DOHH2 (cell line): ENCODE data around the gene METTL2B.
"Not testable (repeated sequence)": the region's sequence is repeated elsewhere in the genome, so short reads cannot be mapped to it uniquely, and the experiment has no call there.

Source experiments
- H3F3A ChIP-seq: fragments of 200-600 bp; sonication (generic), shearing (Covaris generic); 2 replicates; pipeline ENCODE4 v1.6.0; 2016; ENCODE audit warnings: antibody characterized with exemption, mild to moderate bottlenecking; ENCODE audit not compliant: control insufficient read depth, insufficient read depth
- H3K27ac ChIP-seq: fragments of 200-600 bp; sonication (generic); 2 replicates; pipeline ENCODE4 v1.5.1; 2014; ENCODE audit warnings: low read depth, mild to moderate bottlenecking, low read length, moderate library complexity
- H3K27me3 ChIP-seq: fragments of 200-600 bp; sonication (generic); 2 replicates; pipeline ENCODE4 v1.6.1; 2014; ENCODE audit warnings: mild to moderate bottlenecking, low read length, mixed read lengths; ENCODE audit not compliant: control insufficient read depth
- H3K36me3 ChIP-seq: fragments of 200-600 bp; sonication (generic); 2 replicates; pipeline ENCODE4 v1.6.1; 2014; ENCODE audit warnings: mild to moderate bottlenecking, low read length, moderate library complexity, mixed read lengths; ENCODE audit not compliant: control insufficient read depth
- H3K4me1 ChIP-seq: fragments of 200-600 bp; sonication (generic); 2 replicates; pipeline ENCODE4 v1.6.1; 2014; ENCODE audit warnings: mild to moderate bottlenecking, low read length, mixed read lengths; ENCODE audit not compliant: control insufficient read depth
- H3K4me2 ChIP-seq: fragments of 200-600 bp; sonication (generic); 2 replicates; pipeline ENCODE4 v1.6.0; 2014; ENCODE audit warnings: mild to moderate bottlenecking, low read length, moderate library complexity
- H3K4me3 ChIP-seq: fragments of 200-600 bp; sonication (generic); 2 replicates; pipeline ENCODE4 v1.5.1; 2014; ENCODE audit warnings: mild to moderate bottlenecking, low read length, mixed read lengths
- H3K79me2 ChIP-seq: fragments of 200-600 bp; sonication (generic); 2 replicates; pipeline ENCODE4 v1.6.1; 2014; ENCODE audit warnings: mild to moderate bottlenecking, low read length, mixed read lengths; ENCODE audit not compliant: control insufficient read depth
- H3K9me2 ChIP-seq: fragments of 200-600 bp; sonication (generic); replicated peaks from 2 replicates; pipeline ENCODE4 v1.6.1; 2014; ENCODE audit warnings: mild to moderate bottlenecking, low read length, mixed read lengths; ENCODE audit not compliant: control insufficient read depth
- H3K9me3 ChIP-seq: fragments of 200-600 bp; sonication (generic); 2 replicates; pipeline ENCODE4 v1.6.1; 2014; ENCODE audit warnings: antibody characterized with exemption, low read length, mixed read lengths; ENCODE audit not compliant: control insufficient read depth, insufficient read depth
- H4K20me1 ChIP-seq: fragments of 200-600 bp; sonication (generic); 2 replicates; pipeline ENCODE4 v1.6.0; 2014; ENCODE audit warnings: low read depth, mild to moderate bottlenecking, antibody characterized with exemption, low read length, moderate library complexity; ENCODE audit not compliant: control insufficient read depth, insufficient read depth
- EZH2phosphoT487 ChIP-seq: fragments of 200-600 bp; sonication (generic); IDR thresholded peaks from 2 replicates; pipeline ENCODE4 v1.6.1; 2017; ENCODE audit warnings: borderline replicate concordance, mild to moderate bottlenecking, antibody characterized with exemption, low read length, moderate library complexity, mixed read lengths
- TF ChIP-seq, protein P1 (sequence below): fragments of 200-600 bp; sonication (generic); IDR thresholded peaks from one replicate; pipeline ENCODE4 v1.5.1; 2014; ENCODE audit warnings: antibody characterized with exemption, mild to moderate bottlenecking, low read depth, low read length; ENCODE audit not compliant: poor library complexity, severe bottlenecking

The METTL2B gene

GRCh38 chr7:128497405-128497804 is 20.9 kb downstream of the METTL2B start:
- TF ChIP-seq, protein P1, sequence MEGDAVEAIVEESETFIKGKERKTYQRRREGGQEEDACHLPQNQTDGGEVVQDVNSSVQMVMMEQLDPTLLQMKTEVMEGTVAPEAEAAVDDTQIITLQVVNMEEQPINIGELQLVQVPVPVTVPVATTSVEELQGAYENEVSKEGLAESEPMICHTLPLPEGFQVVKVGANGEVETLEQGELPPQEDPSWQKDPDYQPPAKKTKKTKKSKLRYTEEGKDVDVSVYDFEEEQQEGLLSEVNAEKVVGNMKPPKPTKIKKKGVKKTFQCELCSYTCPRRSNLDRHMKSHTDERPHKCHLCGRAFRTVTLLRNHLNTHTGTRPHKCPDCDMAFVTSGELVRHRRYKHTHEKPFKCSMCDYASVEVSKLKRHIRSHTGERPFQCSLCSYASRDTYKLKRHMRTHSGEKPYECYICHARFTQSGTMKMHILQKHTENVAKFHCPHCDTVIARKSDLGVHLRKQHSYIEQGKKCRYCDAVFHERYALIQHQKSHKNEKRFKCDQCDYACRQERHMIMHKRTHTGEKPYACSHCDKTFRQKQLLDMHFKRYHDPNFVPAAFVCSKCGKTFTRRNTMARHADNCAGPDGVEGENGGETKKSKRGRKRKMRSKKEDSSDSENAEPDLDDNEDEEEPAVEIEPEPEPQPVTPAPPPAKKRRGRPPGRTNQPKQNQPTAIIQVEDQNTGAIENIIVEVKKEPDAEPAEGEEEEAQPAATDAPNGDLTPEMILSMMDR = no peak
- TF ChIP-seq EZH2phosphoT487 = no peak
- Histone ChIP-seq H3K9me3 (no peaks in the 10 kb centered on the region), H3K4me3 (no peak overlapping the region), H3K4me1 (peaks cover 15% of the 10 kb centered on the region), H4K20me1 (no peaks in the 10 kb centered on the region), H3K9me2 (no peaks in the 10 kb centered on the region), H3K36me3 (peaks cover 76% of the 10 kb centered on the region), H3K27ac (no peak overlapping the region), H3K4me2 (no peak overlapping the region), H3F3A (no peaks in the 10 kb centered on the region), H3K79me2 (no peaks in the 10 kb centered on the region), H3K27me3 (no peaks in the 10 kb centered on the region)

GRCh38 chr7:128505416-128505815 is 28.9 kb downstream of the METTL2B start:
- Histone ChIP-seq H3K4me1 (peaks cover 71% of the 10 kb centered on the region), H3K27ac (peak overlapping the region; percentile 99), H3K4me2 (peak overlapping the region; percentile 98), H3K36me3 (peaks cover 24% of the 10 kb centered on the region), H3F3A (peaks cover 32% of the 10 kb centered on the region), H3K4me3 (peak overlapping the region; percentile 72)
- not testable (repeated sequence) for H4K20me1 ChIP-seq, H3K9me2 ChIP-seq, H3K79me2 ChIP-seq, H3K27me3 ChIP-seq, H3K9me3 ChIP-seq

GRCh38 chr7:128506819-128507218 is 30.3 kb downstream of the METTL2B start:
- Histone ChIP-seq H3K4me2 (peak overlapping the region; percentile 98), H3K4me1 (peaks cover 71% of the 10 kb centered on the region), H3K27ac (peak overlapping the region; percentile 99), H3K4me3 (peak overlapping the region; percentile 72), H3F3A (peaks cover 32% of the 10 kb centered on the region)
- H4K20me1 ChIP-seq, H3K9me2 ChIP-seq, H3K36me3 ChIP-seq, H3K79me2 ChIP-seq, H3K27me3 ChIP-seq, H3K9me3 ChIP-seq: not testable (repeated sequence)

DNA sequence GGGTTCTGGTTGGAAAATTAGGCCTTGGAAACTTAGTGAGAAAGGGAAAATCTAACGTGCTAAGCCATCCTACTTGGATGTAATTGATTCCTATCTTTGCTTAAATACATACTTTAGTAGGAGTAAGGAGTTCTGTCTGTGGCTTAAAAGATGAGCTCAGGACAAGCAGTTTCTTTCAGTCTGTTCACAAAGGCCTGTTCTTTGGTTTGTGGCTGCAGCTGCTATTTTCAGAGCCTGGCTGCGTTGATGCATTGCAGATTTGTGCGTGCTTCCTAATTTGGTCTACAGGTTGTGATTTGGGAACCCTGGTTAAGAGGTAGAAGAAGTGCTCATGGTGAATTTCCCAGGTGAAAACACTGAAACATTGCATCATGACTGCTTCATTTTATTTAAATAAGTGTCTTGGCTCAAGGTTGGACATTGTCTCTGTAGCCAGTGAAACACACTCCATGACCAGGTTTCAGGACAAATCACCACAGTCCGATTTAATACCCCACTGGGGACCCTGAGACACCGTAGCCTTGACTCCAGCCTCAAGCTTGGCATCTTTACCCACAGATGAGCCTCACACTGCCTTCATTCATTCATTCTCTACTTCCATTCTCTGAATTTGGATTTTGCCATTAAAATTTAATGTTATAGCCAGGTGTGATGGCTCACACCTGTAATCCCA is 30.9 kb downstream of the METTL2B start:
- Histone ChIP-seq H3K4me2 (peak overlapping the region; percentile 98), H3F3A (peaks cover 32% of the 10 kb centered on the region), H3K4me3 (peak overlapping the region; percentile 72), H3K4me1 (peaks cover 76% of the 10 kb centered on the region), H3K27ac (peak overlapping the region; percentile 99)
- H3K79me2 ChIP-seq, H3K9me3 ChIP-seq, H3K36me3 ChIP-seq, H4K20me1 ChIP-seq, H3K9me2 ChIP-seq, H3K27me3 ChIP-seq: not testable (repeated sequence)

GRCh38 chr7:128511692-128512091 is 35.1 kb downstream of the METTL2B start:
- Histone ChIP-seq H3K4me1 (peaks cover 84% of the 10 kb centered on the region), H3K27ac (peak overlapping the region; percentile 82), H3K4me2 (peak overlapping the region; percentile 88), H3K4me3 (peak overlapping the region; percentile 68), H3F3A (peaks cover 26% of the 10 kb centered on the region)
- H3K27me3 ChIP-seq, H3K9me2 ChIP-seq, H3K9me3 ChIP-seq, H4K20me1 ChIP-seq, H3K79me2 ChIP-seq, H3K36me3 ChIP-seq: not testable (repeated sequence)

GRCh38 chr7:128515232-128515631 is 38.7 kb downstream of the METTL2B start:
- not testable (repeated sequence) for H3K4me3 ChIP-seq, H3K27me3 ChIP-seq, H3K79me2 ChIP-seq, H4K20me1 ChIP-seq, H3K9me2 ChIP-seq, H3K36me3 ChIP-seq, H3K4me2 ChIP-seq, H3K27ac ChIP-seq, H3K9me3 ChIP-seq, H3F3A ChIP-seq
- peaks cover 65% of the 10 kb centered on the region for H3K4me1 ChIP-seq

DNA sequence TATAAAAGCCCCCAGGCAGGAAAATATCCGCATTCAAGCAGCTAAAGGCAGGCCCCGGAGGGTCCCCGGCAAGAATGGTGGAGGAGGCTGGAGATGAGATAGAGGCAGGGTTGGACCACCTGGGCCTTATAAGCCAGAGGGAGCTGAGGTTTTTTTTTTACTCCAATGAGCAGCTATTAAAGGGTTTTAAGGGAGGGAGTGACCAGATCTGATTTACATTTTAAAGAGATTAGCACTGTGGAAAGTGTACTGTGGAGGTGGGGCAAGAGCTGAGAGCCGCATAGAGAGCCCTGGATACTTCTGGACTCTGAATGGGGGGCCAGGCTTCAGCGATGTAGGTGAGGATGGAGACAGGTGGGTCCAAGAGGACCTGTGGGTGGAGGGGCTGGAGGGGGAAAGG is 40.5 kb downstream of the METTL2B start:
- not testable (repeated sequence) for H3K9me2 ChIP-seq, H3K79me2 ChIP-seq, H4K20me1 ChIP-seq, H3K36me3 ChIP-seq, H3K9me3 ChIP-seq, H3F3A ChIP-seq, H3K27me3 ChIP-seq
- Histone ChIP-seq H3K4me3 (peak overlapping the region; percentile 44), H3K27ac (0 out of 2 replicates have a peak overlapping the region, but pooled peaks have one; percentile 26), H3K4me2 (peak overlapping the region; percentile 58), H3K4me1 (peaks cover 47% of the 10 kb centered on the region)
